Right renal pelvis (tissue), 4 donors: ENCODE measurements around the gene TEX35. TPM values are rescaled to one million over a fixed set of nuclear protein-coding genes. Genes with fewer than 3 reads are reported as not detected.

Experiments
- DNase-seq, 4 donors: peaks; one replicate each; pipeline ENCODE4 v3.0.0-alpha.2; 2013; ENCODE audit warnings: low read depth in 4 of 4, low spot score in 3 of 4, missing footprints in 1 of 4
- polyA plus RNA-seq, 4 donors: library from polyadenylated mRNA; unstranded; fragments of 120-200 nt; gene quantifications; one replicate each; pipeline ENCODE4 v1.2.1, GENCODE V29; 2013; ENCODE audit not compliant: insufficient read length in 4 of 4

Gene TEX35
- polyA plus RNA-seq, 4 donors, result not detected

- DNase-seq, result no peak
These were observed 522 bp downstream of the TEX35 start for GRCh38 chr1:178513278-178513983.

GRCh38 chr1:178516110-178516509 is 3.2 kb downstream of the TEX35 start:
- no peak for DNase-seq

GRCh38 chr1:178518894-178519293 is 6.0 kb downstream of the TEX35 start:
- DNase-seq, result no peak

- DNase-seq, result no peak
These were observed 7.9 kb downstream of the TEX35 start for GRCh38 chr1:178520803-178521202.

GRCh38 chr1:178521241-178521640 is 8.3 kb downstream of the TEX35 start:
- DNase-seq, result no peak

- no peak for DNase-seq
These were observed 14.2 kb downstream of the TEX35 start for GRCh38 chr1:178527117-178527516.

GRCh38 chr1:178528228-178528952 is 15.5 kb downstream of the TEX35 start:
- no peak for DNase-seq

- no peak for DNase-seq
These were observed 16.0 kb downstream of the TEX35 start for GRCh38 chr1:178528953-178529335.

- DNase-seq, result no peak
These were observed 16.6 kb downstream of the TEX35 start for GRCh38 chr1:178529364-178530036.

GRCh38 chr1:178530037-178530402 is 17.1 kb downstream of the TEX35 start:
- no peak for DNase-seq

GRCh38 chr1:178530502-178530901 is 17.6 kb downstream of the TEX35 start:
- no peak for DNase-seq

- DNase-seq, result no peak
These were observed 19.0 kb downstream of the TEX35 start for GRCh38 chr1:178531887-178532286.

- DNase-seq, result peak; percentile 56 to 74 (median 66)
These were observed 19.5 kb downstream of the TEX35 start for GRCh38 chr1:178532392-178532791.

- no peak for DNase-seq
These were observed 20.4 kb downstream of the TEX35 start for GRCh38 chr1:178533121-178533946.

- no peak for DNase-seq
These were observed 21.4 kb downstream of the TEX35 start for GRCh38 chr1:178534137-178534868.

GRCh38 chr1:178536329-178536728 is 23.4 kb downstream of the TEX35 start:
- no peak for DNase-seq

- DNase-seq, result no peak
These were observed 24.0 kb downstream of the TEX35 start for GRCh38 chr1:178536844-178537371.

GRCh38 chr1:178537382-178538090 is 24.6 kb downstream of the TEX35 start:
- DNase-seq, result no peak

GRCh38 chr1:178538192-178538916 is 25.4 kb downstream of the TEX35 start:
- no peak for DNase-seq
